HG02623 (cell line): ENCODE results near the gene THOC1.

Experiments
- ATAC-seq: cut with Tn5 transposase; IDR thresholded peaks from one replicate; pipeline ENCODE4 v1.9.1; 2021; ENCODE audit warnings: moderate library complexity; ENCODE audit not compliant: unreplicated experiment

The THOC1 gene

DNA sequence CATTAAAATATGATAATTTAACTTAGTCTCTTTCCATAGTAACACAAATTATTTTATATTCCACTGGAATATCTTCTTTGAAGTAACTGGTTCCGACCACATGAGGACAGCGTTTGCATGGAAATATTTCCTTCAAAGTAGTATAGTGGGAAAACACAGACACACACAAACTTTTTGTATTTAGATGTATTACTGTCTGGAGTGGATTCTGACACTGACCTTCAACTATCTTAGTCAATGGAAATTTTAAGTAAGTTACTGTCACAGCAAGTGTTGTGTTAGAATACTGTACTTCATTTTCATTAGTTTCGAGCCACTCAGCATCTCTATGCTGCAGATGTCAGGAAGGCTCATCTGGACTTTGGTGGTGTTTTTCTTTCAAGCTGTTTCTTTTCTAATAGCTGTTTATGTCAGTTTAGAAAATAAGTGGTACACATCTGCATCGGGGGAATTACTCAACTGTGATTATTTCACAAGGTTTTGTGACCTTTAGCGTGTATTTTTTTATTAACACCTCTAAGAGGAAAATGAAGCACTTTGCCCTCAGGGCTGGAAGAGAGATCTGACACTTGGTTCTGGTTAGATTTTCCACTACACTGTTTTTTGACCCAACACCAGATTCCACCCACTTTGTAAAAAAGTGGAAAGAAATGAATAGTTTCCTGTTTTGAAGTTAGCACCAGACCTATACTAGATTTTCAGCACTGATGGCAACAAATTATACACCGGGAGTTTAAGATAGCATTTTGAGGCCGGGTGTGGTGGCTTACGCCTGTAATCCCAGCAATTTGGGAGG is 18.9 kb upstream of the THOC1 start:
- no peak for ATAC-seq

- ATAC-seq: no peak
Observed at GRCh38 chr18:285817-286216, 18.0 kb upstream of the THOC1 start.

DNA sequence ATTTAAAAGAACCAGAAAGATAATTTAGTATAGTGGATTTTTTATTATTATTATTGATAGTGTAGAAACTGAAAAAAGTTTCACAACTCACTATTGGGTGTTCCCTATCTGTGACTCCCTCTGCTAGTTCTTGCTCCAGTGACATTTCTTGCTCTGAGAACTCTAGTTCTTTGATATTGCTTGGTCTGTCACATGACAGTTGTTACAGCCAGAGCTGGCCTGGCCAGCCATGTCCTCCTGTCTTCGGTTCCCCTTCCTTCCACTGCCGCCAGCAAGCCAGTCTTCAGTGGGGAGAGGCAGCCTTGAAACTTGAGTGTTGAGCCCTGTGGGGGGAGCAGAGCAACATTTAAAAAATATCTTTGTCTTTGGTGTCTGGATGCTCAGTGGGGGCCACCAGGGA is 7.6 kb upstream of the THOC1 start:
- ATAC-seq: no peak

GRCh38 chr18:274313-274712 is 6.5 kb upstream of the THOC1 start:
- no peak for ATAC-seq

GRCh38 chr18:273525-273924 is 5.7 kb upstream of the THOC1 start:
- ATAC-seq: no peak

GRCh38 chr18:272650-273049 is 4.8 kb upstream of the THOC1 start:
- no peak for ATAC-seq

- ATAC-seq: no peak
Observed at GRCh38 chr18:269480-270095, 1.7 kb upstream of the THOC1 start.

- peak; percentile 14 for ATAC-seq
Observed at GRCh38 chr18:267380-267687, 513 bp downstream of the THOC1 start.

GRCh38 chr18:261398-262073 is 6.3 kb downstream of the THOC1 start:
- ATAC-seq: no peak

DNA sequence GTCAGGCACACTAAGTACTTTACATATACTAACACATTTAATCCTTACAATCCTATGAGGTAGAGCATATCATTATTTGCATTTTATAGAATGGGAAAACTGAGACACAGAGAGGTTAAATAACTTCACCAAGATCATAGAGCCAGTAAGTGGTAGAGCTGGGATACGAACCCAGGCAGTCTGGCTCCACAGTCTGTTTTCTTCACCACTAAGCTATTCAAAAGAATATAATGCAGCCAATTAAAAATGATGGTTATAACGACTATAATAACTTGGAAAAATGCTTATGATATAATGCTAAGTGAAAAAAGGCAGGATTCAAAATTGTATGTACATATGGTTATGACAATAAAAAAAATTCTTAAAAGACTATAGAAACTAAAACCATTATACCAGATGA is 7.3 kb downstream of the THOC1 start:
- ATAC-seq: no peak

DNA sequence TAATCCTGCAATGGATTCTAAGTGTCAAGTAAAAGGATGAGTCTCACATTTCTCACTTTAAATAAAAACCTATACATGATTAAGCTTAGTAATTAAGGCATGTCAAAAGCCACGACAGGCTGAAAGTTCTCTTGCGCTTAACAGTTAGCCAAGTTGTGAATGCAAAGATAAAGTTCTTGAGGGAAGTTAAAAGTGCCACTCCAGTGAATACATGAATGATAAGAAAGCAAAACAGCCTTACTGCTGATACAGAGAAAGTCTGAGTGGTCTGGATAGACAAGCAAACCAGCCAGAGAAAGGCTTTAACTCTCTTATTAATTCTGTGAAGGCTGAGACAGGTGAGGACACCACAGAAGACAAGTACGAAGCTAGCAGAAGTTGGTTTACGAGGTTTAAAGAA is 12.7 kb downstream of the THOC1 start:
- no peak for ATAC-seq

DNA sequence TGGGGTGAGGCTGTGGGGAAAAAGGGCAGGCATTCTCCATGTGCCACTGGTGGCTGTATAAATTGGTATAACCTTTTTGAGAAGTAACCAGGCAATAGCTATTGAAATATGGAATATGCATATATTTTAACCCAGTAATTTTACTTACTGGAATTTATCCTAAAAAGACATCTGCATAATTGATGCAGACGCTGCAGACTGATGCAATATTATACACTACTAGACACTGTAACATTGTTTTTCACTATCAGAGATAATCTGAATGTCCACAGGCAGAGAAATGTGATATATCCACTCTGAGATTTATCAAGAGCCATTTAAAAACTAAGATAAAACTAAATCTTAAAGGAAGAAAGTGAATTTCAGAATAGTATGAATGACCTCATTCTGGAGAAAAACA is 14.7 kb downstream of the THOC1 start:
- ATAC-seq: no peak

DNA sequence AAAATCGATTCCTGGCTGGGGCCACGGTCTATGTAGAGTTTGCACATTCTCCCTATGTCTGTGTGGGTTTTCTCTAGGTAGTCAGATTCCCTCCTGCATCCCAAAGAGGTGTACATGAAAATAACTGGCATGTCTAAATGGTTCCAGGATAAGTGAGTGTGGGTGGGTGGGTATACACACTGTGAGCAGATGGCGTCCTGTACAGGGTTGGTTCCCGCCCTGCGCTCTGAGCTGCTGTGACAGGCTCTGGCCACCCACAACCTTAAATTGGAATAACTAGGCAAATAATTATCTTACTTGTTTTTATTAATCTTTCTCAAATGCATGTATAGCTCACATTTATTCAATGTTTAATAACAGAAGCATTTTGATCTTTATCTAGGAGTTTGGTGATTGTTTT is 16.3 kb downstream of the THOC1 start:
- ATAC-seq: no peak

GRCh38 chr18:250685-251084 is 17.2 kb downstream of the THOC1 start:
- ATAC-seq: no peak

DNA sequence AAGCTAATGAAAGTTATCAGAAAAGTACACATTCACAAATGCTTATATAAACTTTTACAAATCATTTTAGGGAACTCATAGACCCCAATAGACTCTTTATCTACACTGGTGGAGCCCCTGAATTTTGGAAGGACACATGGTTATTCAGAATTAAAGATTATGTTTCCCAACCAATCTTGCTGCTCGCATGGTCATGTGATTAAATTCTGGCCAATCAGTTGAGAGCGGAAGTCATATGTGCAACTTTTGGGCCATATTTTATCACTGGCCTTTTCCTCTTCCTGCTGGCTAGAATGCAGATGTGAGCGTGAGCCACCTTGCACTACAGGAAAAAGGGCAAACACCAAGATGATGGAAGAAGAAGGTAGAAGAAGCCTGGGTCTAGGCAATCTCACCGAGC is 19.8 kb downstream of the THOC1 start:
- no peak for ATAC-seq

- ATAC-seq: no peak
Observed at GRCh38 chr18:245282-245847, 22.5 kb downstream of the THOC1 start.

GRCh38 chr18:240175-240574 is 27.7 kb downstream of the THOC1 start:
- no peak for ATAC-seq

DNA sequence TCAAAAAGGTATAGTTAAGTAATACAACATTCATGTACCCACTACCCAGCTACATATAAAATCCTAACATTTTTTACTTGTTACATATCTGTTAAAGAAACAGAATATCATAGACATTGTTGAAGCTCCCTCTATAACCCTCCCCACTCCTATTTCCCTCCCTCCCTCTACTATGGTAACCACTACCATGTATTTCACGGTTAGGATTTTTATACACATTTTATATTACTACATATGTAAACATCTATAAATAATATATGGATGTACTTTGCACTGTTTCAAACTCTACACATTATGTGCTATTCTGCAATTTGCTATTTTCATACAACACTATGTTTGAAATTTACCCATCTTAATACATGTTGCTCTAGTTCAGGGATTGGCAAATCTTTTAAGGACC is 36.3 kb downstream of the THOC1 start:
- no peak for ATAC-seq

DNA sequence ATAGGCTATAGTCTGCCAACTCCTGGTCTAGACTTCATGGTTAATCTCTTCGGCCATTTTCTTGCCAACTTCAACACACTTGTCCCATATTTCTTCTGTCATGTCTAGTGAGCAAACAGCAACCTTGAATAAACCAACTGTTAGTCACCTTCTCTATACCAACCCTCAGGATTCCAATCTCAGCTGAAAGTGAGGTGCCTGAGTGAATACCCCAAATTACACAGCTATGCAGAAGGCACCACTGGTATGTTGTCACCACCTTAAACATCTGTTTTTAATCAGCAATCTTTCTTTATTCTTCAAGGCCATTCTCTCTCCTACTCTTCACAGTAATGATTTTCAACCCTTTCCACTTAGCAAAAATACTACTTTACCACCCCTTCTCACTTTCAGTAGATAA is 39.3 kb downstream of the THOC1 start:
- no peak for ATAC-seq

DNA sequence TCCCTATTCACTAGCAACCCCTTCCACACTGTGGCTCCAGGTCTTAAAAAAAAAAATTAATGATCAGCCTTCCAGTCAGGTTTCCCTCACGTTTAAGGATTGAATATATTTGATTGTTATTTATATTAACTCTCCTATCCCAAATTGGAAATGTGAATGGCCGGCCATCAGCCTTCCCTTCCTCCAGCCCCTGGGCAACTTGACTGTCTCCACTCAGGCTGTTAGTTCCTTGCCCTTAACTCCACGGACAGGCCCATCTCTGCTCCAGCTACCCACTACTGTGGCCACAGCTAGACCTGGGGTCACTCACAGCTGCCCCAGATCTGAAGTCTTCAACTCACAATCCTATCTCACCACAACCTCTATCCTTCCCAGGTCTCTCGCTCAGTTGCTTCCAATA is 39.9 kb downstream of the THOC1 start:
- no peak for ATAC-seq

DNA sequence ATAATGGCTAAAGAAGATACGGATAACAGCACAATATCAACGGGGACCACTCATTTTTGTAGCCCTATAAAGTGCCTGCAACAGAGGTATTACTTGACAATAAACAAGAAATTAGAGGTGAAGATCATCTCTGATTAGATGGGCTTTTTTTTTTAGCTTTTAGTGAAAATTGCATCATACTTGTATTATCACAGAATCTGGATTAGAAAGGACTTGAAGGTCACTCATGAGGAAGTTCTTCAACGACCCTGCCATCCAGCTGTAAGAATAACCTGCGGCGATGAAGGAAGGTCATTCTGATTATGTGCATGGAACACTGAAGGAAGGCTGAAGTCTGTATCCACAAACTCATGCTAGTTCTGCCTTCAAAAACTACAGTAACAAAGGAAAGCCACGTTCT is 40.5 kb downstream of the THOC1 start:
- no peak for ATAC-seq

- no peak for ATAC-seq
Observed at GRCh38 chr18:225745-226144, 42.1 kb downstream of the THOC1 start.
